H1 (cell line): ENCODE results near the gene HIVEP2. TPM values are rescaled to one million over a fixed set of nuclear protein-coding genes. Genes with fewer than 3 reads are reported as not detected.

Source experiments
- EZH2 ChIP-seq: fragments of 200-600 bp; sonication (generic); IDR thresholded peaks from 2 replicates; pipeline ENCODE4 v1.7.1; 2012; ENCODE audit warnings: low read depth, mild to moderate bottlenecking, moderate library complexity, low read length, inconsistent platforms; ENCODE audit not compliant: severe bottlenecking
- USF2 ChIP-seq: IDR thresholded peaks from 2 replicates; pipeline ENCODE4 v1.6.1; 2011; ENCODE audit warnings: low read length, improper control_type of control experiment
- polyA plus RNA-seq, 7 experiments: library from polyadenylated mRNA; depleted of rRNA in 3 of 7; stranded (reverse) in 5 of 7; unstranded in 2 of 7; fragments of >200 nt in 5 of 7; fragments of 200-250 nt in 2 of 7; gene quantifications; 1 replicate in 5 of 7; 2 replicates in 1 of 7; 4 replicates in 1 of 7; pipeline versions ENCODE4 v1.2.1 to v1.2.3, GENCODE V29; 2011 to 2013; ENCODE audit warnings: missing spikeins in 2 of 7, mixed read lengths in 2 of 7
- total RNA-seq: library from RNA; stranded (reverse); fragmentation: NEBNext Ultra II Directional; extraction: Animal tissue kit (Norgen Biotek cat#: 25700); gene quantifications from 2 replicates; pipeline ENCODE4 v1.2.1, GENCODE V29; 2021

HIVEP2 gene
- total and polyA plus RNA-seq, 2 of the 8 experiments (the other 6 are each of a cell fraction or from before 2014, with no cell fraction given) = 2.2 to 6.1 TPM

- TF ChIP-seq EZH2 (no peak), USF2 (no peak)
Observed at GRCh38 chr6:142916881-142917280, 28.1 kb downstream of the HIVEP2 start (continued).
